Measurements from ENCODE around the gene SYK.

Gene SYK

DNA sequence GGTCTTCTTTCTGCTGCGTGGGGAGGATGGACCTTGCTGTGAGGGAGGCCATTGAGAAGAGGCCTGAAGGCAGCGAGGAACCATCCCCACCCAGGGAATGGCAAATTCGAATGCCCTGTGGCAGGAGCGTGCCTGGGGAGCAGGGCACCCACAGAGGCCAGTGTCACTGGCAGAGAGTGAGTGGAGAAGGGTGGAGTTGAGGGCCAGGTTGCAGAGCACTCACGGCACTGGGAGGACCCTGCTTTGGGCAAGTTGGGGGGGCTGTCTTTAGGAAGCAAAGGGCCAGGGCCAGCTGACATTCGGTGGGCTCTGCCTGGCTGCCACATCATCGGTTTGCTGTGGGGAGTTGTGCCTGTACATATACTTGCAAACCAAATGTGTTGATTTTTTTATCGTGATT, 47.2 kb downstream of the SYK start:
- no peak for DNase-seq (ENCODE audit: low read depth in 2 of 2)

DNA sequence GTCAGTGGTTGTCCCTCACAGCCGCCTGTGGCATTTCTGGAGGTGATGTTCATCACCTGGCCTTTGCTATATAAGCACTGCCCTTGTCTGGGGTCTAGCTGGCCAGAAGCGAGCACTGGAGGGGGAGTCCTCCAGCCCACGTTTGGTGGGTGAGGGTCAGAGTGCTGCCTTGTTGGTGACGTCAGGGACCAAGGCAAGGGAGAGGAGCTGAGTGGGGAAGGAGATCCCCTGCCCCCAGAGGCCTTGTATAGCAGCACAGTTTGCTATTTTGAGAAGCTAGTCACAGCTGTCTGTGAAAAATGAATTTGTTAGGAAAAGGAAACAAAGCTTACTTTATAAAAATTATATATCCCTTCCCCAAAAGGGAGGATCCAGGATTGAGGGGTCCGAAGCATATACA, 49.8 kb downstream of the SYK start:
- no peak for DNase-seq (ENCODE audit: low read depth in 2 of 2)

DNA sequence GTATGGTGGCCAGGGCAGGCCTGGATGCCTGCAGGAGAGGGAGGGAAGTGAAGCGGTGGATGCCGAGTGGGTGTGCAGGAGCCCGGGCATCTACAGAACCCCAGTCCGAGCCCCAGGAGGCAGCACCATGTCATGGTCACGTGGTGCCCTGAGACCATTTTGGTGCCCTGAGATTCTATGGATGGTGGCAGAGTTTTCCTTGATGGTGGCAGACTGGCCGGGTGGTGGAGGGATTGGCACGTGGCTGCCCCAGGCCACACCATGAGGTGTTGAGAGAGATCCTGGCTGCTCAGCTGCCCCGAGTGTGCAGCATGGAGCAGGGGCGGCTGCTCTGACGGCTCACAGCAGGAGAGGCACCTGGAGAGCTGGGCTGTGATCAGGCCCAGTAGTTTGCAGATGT, 52.3 kb downstream of the SYK start:
- no peak for DNase-seq (ENCODE audit: low read depth in 2 of 2)

- DNase-seq (ENCODE audit: low read depth in 2 of 2): no peak
Observed at GRCh38 chr9:90854637-90855175, 53.1 kb downstream of the SYK start.

- DNase-seq (ENCODE audit: low read depth in 2 of 2): no peak
Observed at GRCh38 chr9:90855208-90855902, 53.7 kb downstream of the SYK start.

DNA sequence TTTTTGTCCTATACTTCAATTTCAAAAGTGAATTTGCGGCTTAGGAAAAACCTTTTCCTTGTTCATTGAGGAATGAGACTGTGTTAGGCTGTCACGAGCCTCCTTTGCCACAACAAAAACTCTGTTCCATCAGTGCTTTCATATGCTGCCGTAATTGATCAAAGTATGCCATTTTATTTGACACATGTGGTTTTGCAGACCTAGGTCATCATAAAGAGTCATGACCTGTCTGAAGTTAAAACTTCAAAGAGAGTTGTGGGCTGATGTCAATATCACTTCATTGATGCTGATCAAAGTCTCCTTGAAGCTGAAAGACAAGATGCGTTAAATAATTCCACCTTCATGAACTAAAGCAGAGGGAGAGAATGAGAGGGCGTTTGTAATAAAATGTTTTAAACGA, 55.5 kb downstream of the SYK start:
- no peak for DNase-seq (ENCODE audit: low read depth in 2 of 2)

DNA sequence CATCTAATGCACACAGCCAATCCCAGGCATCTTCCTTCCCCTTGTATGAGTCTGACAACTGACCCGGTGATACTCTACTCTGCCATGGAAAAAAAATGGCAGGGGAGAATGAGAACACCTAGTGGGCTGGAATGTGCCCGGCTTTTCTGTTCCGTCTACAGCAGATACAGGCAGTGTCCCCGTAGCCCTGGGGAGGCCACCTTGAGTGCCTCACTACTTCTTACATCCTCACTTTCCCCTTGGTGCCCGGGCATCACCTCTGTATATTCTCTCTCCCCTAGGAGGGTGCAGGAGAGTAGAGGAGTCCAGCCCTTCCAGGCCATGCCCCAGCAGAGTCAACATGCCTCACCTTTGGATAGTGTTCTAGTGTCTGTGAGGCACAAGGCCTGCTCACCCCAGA, 56.2 kb downstream of the SYK start:
- no peak for DNase-seq (ENCODE audit: low read depth in 2 of 2)

GRCh38 chr9:90858457-90858901, 56.9 kb downstream of the SYK start:
- no peak for DNase-seq (ENCODE audit: low read depth in 2 of 2)

DNA sequence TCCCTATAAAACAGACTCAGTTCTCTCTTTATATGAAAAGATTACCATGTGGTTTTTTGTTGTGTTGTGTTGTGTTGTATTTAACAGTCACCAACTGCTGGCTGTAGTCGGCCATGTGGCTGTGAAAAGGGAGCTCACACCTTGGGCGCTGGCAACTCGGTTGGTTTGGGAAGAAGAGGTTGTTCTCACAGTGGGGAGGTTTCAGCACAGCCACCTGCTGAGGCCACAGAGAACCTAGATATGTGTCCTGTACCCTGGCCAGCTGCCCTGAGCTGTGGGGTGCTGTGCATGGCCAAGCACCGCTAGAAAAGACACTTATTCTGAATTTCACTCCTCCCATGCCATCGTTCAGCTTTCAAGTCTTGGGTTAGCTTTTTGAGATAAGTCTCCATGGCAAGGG, 58.8 kb downstream of the SYK start:
- DNase-seq (ENCODE audit: low read depth in 2 of 2): no peak

DNA sequence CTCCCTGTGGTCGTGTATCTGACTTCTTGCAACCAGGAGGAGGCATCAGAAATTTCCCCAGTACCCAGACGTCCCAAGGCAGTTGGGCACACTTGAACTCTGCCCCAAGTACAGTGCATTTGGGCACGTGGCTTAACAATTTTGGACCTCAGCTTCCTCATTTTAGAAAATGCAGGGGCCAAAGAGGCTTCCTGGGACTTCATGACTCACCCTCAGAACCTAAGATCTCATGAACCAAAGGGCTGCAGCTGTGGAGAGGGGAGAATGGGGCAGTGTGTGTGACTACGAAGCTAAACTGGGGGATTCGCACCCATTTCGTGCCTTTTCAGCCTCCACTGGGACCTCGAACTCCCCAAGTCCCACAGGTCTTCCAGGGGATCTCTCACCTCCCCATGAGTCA, 59.2 kb downstream of the SYK start:
- no peak for DNase-seq (ENCODE audit: low read depth in 2 of 2)

DNA sequence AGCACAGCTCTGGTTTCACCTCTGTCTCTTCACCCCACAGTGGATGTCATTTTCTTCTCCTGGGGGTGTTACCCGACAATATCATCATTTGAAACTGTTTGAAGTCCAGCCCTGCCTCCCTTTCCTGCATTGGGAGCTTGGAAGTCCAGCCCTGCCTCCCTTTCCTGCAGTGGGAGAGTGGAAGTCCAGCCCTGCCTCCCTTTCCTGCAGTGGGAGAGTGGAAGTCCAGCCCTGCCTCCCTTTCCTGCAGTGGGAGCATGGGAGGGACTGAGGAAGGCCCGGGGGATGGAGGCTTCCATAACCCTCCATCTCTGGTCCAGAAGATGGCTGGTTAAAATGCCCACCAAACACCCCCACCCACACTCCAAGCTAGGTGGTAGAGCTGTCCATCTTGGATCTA, 59.8 kb downstream of the SYK start:
- DNase-seq (ENCODE audit: low read depth in 2 of 2): no peak

GRCh38 chr9:90861826-90862740, 60.5 kb downstream of the SYK start:
- no peak for DNase-seq (ENCODE audit: low read depth in 2 of 2)

GRCh38 chr9:90864779-90865178, 63.2 kb downstream of the SYK start:
- DNase-seq (ENCODE audit: low read depth in 2 of 2): no peak

DNA sequence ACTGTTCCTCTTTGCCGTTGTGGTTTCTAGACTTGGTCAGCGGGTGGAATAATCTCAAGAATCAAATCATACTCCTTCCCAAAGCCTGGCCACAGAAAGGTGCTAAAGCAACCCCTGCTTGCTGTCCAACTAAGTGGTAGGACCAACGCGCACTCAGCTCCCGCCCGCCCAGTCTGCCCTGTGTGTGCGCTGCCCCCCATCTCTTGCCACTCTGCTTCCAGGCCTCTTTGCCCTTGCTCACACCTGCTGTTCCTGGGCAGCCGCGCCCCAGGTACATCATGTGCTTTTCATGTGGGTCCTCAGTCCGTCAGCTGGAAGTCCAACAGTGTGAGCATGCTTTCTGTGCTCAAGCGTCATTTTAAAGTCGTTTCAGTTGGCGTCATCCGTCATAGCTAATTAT, 65.5 kb downstream of the SYK start:
- no peak for DNase-seq (ENCODE audit: low read depth in 2 of 2)

DNA sequence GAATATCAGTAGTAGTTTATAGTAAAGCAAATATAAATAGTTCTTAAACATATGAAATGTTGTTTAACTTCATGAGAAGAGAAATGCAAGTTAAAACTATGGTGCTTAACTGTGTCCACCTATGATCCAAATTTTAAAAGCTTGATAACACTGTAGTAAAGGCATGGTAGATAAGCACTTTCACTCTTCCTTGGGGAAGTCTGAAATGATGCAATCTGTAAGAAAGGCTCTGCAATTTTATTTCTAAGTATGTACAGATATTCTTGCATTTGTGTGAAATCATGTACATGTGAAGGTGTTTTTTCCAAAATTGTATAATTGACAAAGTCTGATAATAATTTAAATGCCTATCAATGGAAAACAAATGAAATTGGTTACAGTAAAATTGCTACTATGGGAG, 66.9 kb downstream of the SYK start:
- DNase-seq (ENCODE audit: low read depth in 2 of 2): no peak

DNA sequence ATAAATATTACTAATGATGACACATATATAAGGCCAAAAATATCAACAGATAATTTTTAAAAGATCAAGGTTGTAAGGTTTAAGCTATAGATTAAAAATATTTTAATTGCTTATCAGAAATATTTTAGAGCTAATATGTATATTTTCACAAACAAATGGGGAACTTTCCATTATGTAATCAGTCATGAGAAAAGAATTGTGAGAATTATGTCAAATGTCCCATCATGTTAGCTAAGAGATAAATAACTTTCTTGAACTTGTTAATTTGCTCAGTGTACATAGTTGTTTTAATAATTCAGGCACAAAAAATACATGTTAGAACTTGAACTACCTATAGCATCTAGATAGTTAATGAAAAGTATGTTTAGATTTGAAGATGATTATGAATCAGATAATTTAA, 67.7 kb downstream of the SYK start:
- DNase-seq (ENCODE audit: low read depth in 2 of 2): no peak

GRCh38 chr9:90870621-90871326, 69.2 kb downstream of the SYK start:
- no peak for DNase-seq (ENCODE audit: low read depth in 2 of 2)

DNA sequence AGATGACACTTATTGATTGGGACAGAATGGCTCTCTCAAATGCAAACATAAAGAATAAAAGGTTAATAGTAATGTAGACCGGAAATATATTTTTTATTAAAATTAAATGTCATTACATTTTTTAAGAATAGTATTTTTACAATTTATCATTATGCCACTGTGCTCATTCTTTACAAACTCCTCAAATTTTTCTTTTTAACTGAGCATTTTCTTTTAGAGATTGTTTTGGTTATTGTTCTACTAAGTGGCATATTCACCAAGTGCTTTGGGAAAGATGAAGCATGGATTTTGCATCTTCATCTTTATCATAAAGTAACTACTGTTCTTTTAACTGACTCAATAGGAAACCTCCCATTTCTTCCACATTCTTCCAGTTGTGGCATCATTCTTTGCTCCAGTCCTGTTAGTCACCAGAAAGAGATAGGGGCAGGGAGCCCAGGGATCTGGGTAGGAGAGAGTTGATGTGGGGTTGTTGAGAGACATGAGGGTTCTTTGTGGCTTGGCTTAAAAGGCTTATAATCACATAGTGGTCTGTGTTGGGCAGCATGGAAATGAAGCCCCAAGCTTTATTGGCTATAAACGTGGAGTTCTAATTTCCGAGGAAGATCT, 69.8 kb downstream of the SYK start:
- no peak for DNase-seq (ENCODE audit: low read depth in 2 of 2)

- DNase-seq (ENCODE audit: low read depth in 2 of 2): no peak
Observed at GRCh38 chr9:90872835-90873294, 71.2 kb downstream of the SYK start.

DNA sequence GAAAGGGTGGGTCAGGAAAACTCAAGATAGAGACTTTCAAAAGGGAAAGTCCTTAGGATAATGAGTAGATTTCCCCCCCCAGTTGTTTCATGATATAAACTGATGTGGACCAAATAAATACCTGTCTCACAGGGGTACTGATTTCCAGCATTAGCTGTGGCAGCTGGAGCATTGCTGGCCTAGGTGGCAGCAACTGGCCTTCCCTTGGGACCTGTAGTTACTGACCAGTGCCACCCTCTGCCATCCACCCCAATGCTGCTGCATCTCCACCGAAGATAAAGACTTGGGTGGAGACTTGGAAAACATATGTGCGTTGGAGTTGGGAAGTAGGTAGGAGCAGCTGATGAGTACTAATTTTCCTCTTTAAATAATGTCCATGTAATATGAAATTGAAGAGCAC, 71.8 kb downstream of the SYK start:
- DNase-seq (ENCODE audit: low read depth in 2 of 2): no peak

DNA sequence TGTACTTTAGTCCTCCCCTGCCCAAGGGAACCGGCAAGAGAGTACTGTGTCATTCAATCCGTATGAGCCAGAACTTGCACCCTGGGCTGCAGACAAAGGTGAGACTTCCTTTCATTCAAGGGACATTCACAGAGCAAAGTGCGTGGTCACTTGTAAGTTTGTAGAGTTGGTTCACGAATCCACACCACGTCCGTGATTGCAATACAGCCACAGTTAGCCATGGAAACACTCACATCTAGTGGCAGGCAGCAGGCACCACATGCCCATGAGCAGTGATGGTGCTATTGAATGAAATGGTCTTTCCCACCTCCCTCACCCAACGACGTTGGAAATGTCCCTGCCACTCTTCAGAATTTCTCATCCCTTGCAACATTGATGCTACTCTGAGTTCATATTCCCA, 72.6 kb downstream of the SYK start:
- no peak for DNase-seq (ENCODE audit: low read depth in 2 of 2)

GRCh38 chr9:90878562-90878961, 76.9 kb downstream of the SYK start:
- no peak for DNase-seq (ENCODE audit: low read depth in 2 of 2)
